ENCODE results near the gene TRRAP. TPM values are rescaled to one million over a fixed set of nuclear protein-coding genes. Genes with fewer than 3 reads are reported as not detected.

TRRAP gene
- total and polyA plus RNA-seq, 10 donors: 8.4 to 73.4 (median 57.5) TPM

- intact Hi-C loops (cut with DNase I; ENCODE audit: low total_unique reads): no loop called here
- Histone ChIP-seq H3K4me1 (no peaks in the 10 kb centered on the region), H3K4me3 (no peak overlapping the region), H3K9me3 (peaks cover 0 to 11% (median 4%) of the 10 kb centered on the region in 8 donors), H3K36me3 (peaks cover 10 to 100% (median 94%) of the 10 kb centered on the region in 6 donors), H3K27me3 (replicated peaks in 1 of 7) (no peaks in the 10 kb centered on the region), H3K27ac (no peak overlapping the region)
- peak; percentile 47 for DNase-seq
- no peak for TF ChIP-seq POLR2A (IDR thresholded peaks at IDR 0.05)
- no peak for TF ChIP-seq CTCF (IDR thresholded peaks at IDR 0.05 in 8 of 11, conservative IDR thresholded peaks at IDR 0.05 in 3 of 11)
- no peak for TF ChIP-seq POLR2AphosphoS5 (IDR thresholded peaks at IDR 0.05)
- 89 to 97% (median 95%) methylated on average over 15 of the region's 15 CpGs for WGBS, 5 donors
Measured at GRCh38 chr7:98988641-98989040, 110.3 kb downstream of the TRRAP start.

- DNase-seq: peak; percentile 31
- H3K4me1 ChIP-seq: no peaks in the 10 kb centered on the region
- H3K4me3 ChIP-seq: no peak overlapping the region
- H3K36me3 ChIP-seq: peaks cover 10 to 100% (median 94%) of the 10 kb centered on the region in 6 donors
- peaks cover 0 to 10% (median 4%) of the 10 kb centered on the region in 8 donors for H3K9me3 ChIP-seq
- no peak for TF ChIP-seq POLR2A (IDR thresholded peaks at IDR 0.05)
- no peak for TF ChIP-seq POLR2AphosphoS5 (IDR thresholded peaks at IDR 0.05)
- TF ChIP-seq CTCF (IDR thresholded peaks at IDR 0.05 in 8 of 11, conservative IDR thresholded peaks at IDR 0.05 in 3 of 11): no peak
- H3K27ac ChIP-seq: no peak overlapping the region
- H3K27me3 ChIP-seq (replicated peaks in 1 of 7): no peaks in the 10 kb centered on the region
- 94 to 98% (median 97%) methylated on average over 6 of the region's 6 CpGs for WGBS, 5 donors
- intact Hi-C loops (cut with DNase I; ENCODE audit: low total_unique reads): no loop called here
Measured at GRCh38 chr7:98990356-98990755, 112.0 kb downstream of the TRRAP start.

GRCh38 chr7:98991141-98991540 lies 112.8 kb downstream of the TRRAP start:
- 87 to 96% (median 95%) methylated on average over 14 of the region's 14 CpGs for WGBS, 5 donors

GRCh38 chr7:98992076-98992475 lies 113.7 kb downstream of the TRRAP start:
- no peak overlapping the region for H3K4me3 ChIP-seq
- peaks cover 0 to 7% (median 0%) of the 10 kb centered on the region in 6 donors for H3K4me1 ChIP-seq
- H3K27ac ChIP-seq: no peak overlapping the region
- no peaks in the 10 kb centered on the region for H3K9me3 ChIP-seq
- WGBS, 5 donors: 95 to 98% (median 96%) methylated on average over 16 of the region's 16 CpGs
- DNase-seq: no peak
- TF ChIP-seq CTCF (IDR thresholded peaks at IDR 0.05 in 8 of 11, conservative IDR thresholded peaks at IDR 0.05 in 3 of 11) (no peak), POLR2AphosphoS5 (IDR thresholded peaks at IDR 0.05) (peak in 1 of 3 donors; percentile 14)
- H3K27me3 ChIP-seq (replicated peaks in 1 of 7): no peaks in the 10 kb centered on the region
- intact Hi-C loops (cut with DNase I; ENCODE audit: low total_unique reads): no loop called here
- peaks cover 7 to 100% (median 91%) of the 10 kb centered on the region in 6 donors for H3K36me3 ChIP-seq

More at GRCh38 chr7:98991141-98991540, 112.8 kb downstream of the TRRAP start:
- intact Hi-C loops (cut with DNase I; ENCODE audit: low total_unique reads): no loop called here
- Histone ChIP-seq H3K9me3 (peaks cover 0 to 5% (median 0%) of the 10 kb centered on the region in 8 donors), H3K27me3 (replicated peaks in 1 of 7) (no peaks in the 10 kb centered on the region), H3K36me3 (peaks cover 7 to 100% (median 91%) of the 10 kb centered on the region in 6 donors), H3K4me1 (peaks cover 0 to 3% (median 0%) of the 10 kb centered on the region in 6 donors), H3K4me3 (no peak overlapping the region), H3K27ac (no peak overlapping the region)
- TF ChIP-seq CTCF (IDR thresholded peaks at IDR 0.05 in 8 of 11, conservative IDR thresholded peaks at IDR 0.05 in 3 of 11) (no peak), POLR2A (IDR thresholded peaks at IDR 0.05) (no peak), POLR2AphosphoS5 (IDR thresholded peaks at IDR 0.05) (no peak)
- DNase-seq: no peak
